MCF 10A (cell line): Measurements from ENCODE around the gene KNDC1. TPM values are rescaled to one million over a fixed set of nuclear protein-coding genes. Genes with fewer than 3 reads are reported as not detected.

Source experiments
- BruUV-seq: library from RNA; stranded (reverse); fragments of 400-500 nt; replicated peaks from 2 replicates; lab custom pipeline; 2021; lab: Mats Ljungman, UMichigan
- CTCF ChIA-PET: fragments of 300-600 bp; sonication (Branson Sonifier 250); formaldehyde crosslinking; extraction: SDS; loops from one replicate; lab custom pipeline; 2021; ENCODE audit warnings: antibody characterized with exemption, inconsistent platforms; lab: Yijun Ruan, JAX
- POLR2A ChIA-PET: fragments of 300-600, 350-650 bp; sonication (Branson Sonifier 250); formaldehyde crosslinking; extraction: SDS; loops from one replicate; lab custom pipeline; 2020; ENCODE audit warnings: antibody characterized with exemption, inconsistent platforms; lab: Yijun Ruan, JAX
- DNase-seq: peaks from one replicate; pipeline ENCODE4 v3.0.0-alpha.2; 2018; ENCODE audit not compliant: unreplicated experiment
- H3K27ac Mint-ChIP-seq: one replicate; pipeline ENCODE4 v1.8.0; 2022; ENCODE audit warnings: mild to moderate bottlenecking, low read depth, mixed read lengths; ENCODE audit not compliant: unreplicated experiment
- H3K27me3 Mint-ChIP-seq: one replicate; pipeline ENCODE4 v1.8.0; 2022; ENCODE audit warnings: mixed read lengths; ENCODE audit not compliant: insufficient read depth, unreplicated experiment
- H3K36me3 Mint-ChIP-seq: one replicate; pipeline ENCODE4 v1.8.0; 2022; ENCODE audit warnings: mild to moderate bottlenecking, moderate library complexity, mixed read lengths; ENCODE audit not compliant: insufficient read depth, unreplicated experiment
- H3K4me1 Mint-ChIP-seq: one replicate; pipeline ENCODE4 v1.8.0; 2022; ENCODE audit warnings: mixed read lengths; ENCODE audit not compliant: insufficient read depth, unreplicated experiment
- H3K4me3 Mint-ChIP-seq: one replicate; pipeline ENCODE4 v1.8.0; 2022; ENCODE audit warnings: mild to moderate bottlenecking, moderate library complexity, mixed read lengths; ENCODE audit not compliant: unreplicated experiment
- H3K9me3 Mint-ChIP-seq: one replicate; pipeline ENCODE4 v1.8.0; 2022; ENCODE audit warnings: mixed read lengths; ENCODE audit not compliant: unreplicated experiment
- CTCF ChIP-seq: fragments of 200-600 bp; IDR thresholded peaks from one replicate; pipeline ENCODE4 v1.8.0; 2022; ENCODE audit warnings: antibody characterized with exemption, mild to moderate bottlenecking; ENCODE audit not compliant: unreplicated experiment
- intact Hi-C: fragments of 100-400 bp; cut with micrococcal nuclease; formaldehyde crosslinking; loops from 2 replicates; pipeline ENCODE4 v1.14.1; 2022
- total RNA-seq: library from RNA; stranded (reverse); gene quantifications from 2 replicates; pipeline ENCODE4 v1.2.3, GENCODE V29; 2022

Gene KNDC1
- total RNA-seq, 1 experiment from 2014 or later, result 2.1 TPM

- no TSS peak for BruUV-seq
- Mint-ChIP-seq H3K4me3 (no peak overlapping the region), H3K36me3 (no peaks in the 10 kb centered on the region), H3K27ac (no peak overlapping the region), H3K27me3 (peaks cover 54% of the 10 kb centered on the region), H3K9me3 (peaks cover 27% of the 10 kb centered on the region), H3K4me1 (no peaks in the 10 kb centered on the region)
- no peak for DNase-seq
- TF ChIP-seq CTCF, result no peak
- ChIA-PET CTCF (no interaction called here), POLR2A (no interaction called here)
- intact Hi-C loops, result no loop called here
Observed at GRCh38 chr10:133151543-133151972, 8.5 kb upstream of the KNDC1 start.

GRCh38 chr10:133154411-133154810, 5.6 kb upstream of the KNDC1 start:
- Mint-ChIP-seq H3K9me3 (peaks cover 3% of the 10 kb centered on the region), H3K27ac (no peak overlapping the region), H3K4me3 (no peak overlapping the region), H3K27me3 (peaks cover 25% of the 10 kb centered on the region), H3K36me3 (no peaks in the 10 kb centered on the region), H3K4me1 (no peaks in the 10 kb centered on the region)
- intact Hi-C loops, result no loop called here
- no peak for DNase-seq
- ChIA-PET CTCF (no interaction called here), POLR2A (no interaction called here)
- BruUV-seq, result no TSS peak
- no peak for TF ChIP-seq CTCF

- Mint-ChIP-seq H3K27ac (no peak overlapping the region), H3K27me3 (peaks cover 24% of the 10 kb centered on the region), H3K4me3 (no peak overlapping the region), H3K36me3 (no peaks in the 10 kb centered on the region), H3K9me3 (no peaks in the 10 kb centered on the region), H3K4me1 (no peaks in the 10 kb centered on the region)
- DNase-seq, result no peak
- no TSS peak for BruUV-seq
- POLR2A ChIA-PET, result no interaction called here
- intact Hi-C loops, result no loop called here
- TF ChIP-seq CTCF, result no peak
- CTCF ChIA-PET, result no interaction called here
Observed at GRCh38 chr10:133154996-133155778, 4.8 kb upstream of the KNDC1 start.

GRCh38 chr10:133156674-133157579, 3.1 kb upstream of the KNDC1 start:
- TF ChIP-seq CTCF, result no peak
- CTCF ChIA-PET, result interaction anchor here (1.5 kb wide), 1 partner anchor 13 kb away, joined by 4 read pairs; no protein-coding TSS in a partner anchor
- Mint-ChIP-seq H3K27me3 (peaks cover 12% of the 10 kb centered on the region), H3K4me3 (no peak overlapping the region), H3K9me3 (no peaks in the 10 kb centered on the region), H3K4me1 (no peaks in the 10 kb centered on the region), H3K36me3 (no peaks in the 10 kb centered on the region), H3K27ac (no peak overlapping the region)
- no peak for DNase-seq
- no TSS peak for BruUV-seq
- POLR2A ChIA-PET, result interaction anchor here (1.0 kb wide), 1 partner anchor 9 kb away, joined by 3 read pairs; no protein-coding TSS in a partner anchor
- intact Hi-C loops, result no loop called here
